ENCODE results near the gene DEPDC5. TPM values are rescaled to one million over a fixed set of nuclear protein-coding genes. Genes with fewer than 3 reads are reported as not detected.
"Not testable (repeated sequence)": the region's sequence is repeated elsewhere in the genome, so short reads cannot be mapped to it uniquely, and the experiment has no call there.

The DEPDC5 gene
- total and polyA plus RNA-seq, 9 of the 15 experiments (the other 6 are each of a cell fraction or from before 2014, with no cell fraction given) = 2.3 to 12.3 (median 10.7) TPM

GRCh38 chr22:31758860-31759259 is 5.0 kb downstream of the DEPDC5 start:
- intact Hi-C loops (cut with micrococcal nuclease) = loop anchor here (10.0 kb wide), 1 partner anchor 94 kb away; the partner anchor contains the start of gene PISD
- H3K4me2 ChIP-seq (ENCODE audit: insufficient read depth, low read length); CTCF ChIA-PET (ENCODE audit: low intra/inter-chr PET ratio); H3K4me3 ChIP-seq; H4K20me1 ChIP-seq (replicated peaks; ENCODE audit: control insufficient read depth, insufficient read depth, low read length); FAIRE-seq; BruUV-seq (replicated peaks); ATAC-seq; H2AFZ ChIP-seq (ENCODE audit: low read depth, low read length); POLR2A ChIA-PET; in situ Hi-C loops (cut with MboI); H3K9me3 ChIP-seq (replicated peaks; ENCODE audit: control insufficient read depth, insufficient read depth, low read depth, low read length); H3K27me3 ChIP-seq (ENCODE audit: control insufficient read depth in 2 of 2, insufficient read depth in 2 of 2, low read length in 2 of 2); H3K9me1 ChIP-seq (ENCODE audit: control insufficient read depth, insufficient read depth, low read length); DNase-seq (ENCODE audit: extremely low read depth in 1 of 4, low spot score in 3 of 4); H3K9ac ChIP-seq (ENCODE audit: insufficient read depth in 1 of 2, low read depth in 2 of 2, low read length in 2 of 2); H3K27ac ChIP-seq (ENCODE audit: extremely low read depth, low read depth, low read length): not testable (repeated sequence)
- WGBS (ENCODE audit: insufficient coverage, low coverage, missing lambda C conversion rate) = 66% methylated on average over 5 of the region's 5 CpGs
- H3K4me1 ChIP-seq (replicated peaks in 1 of 2; ENCODE audit: control insufficient read depth in 2 of 2, insufficient read depth in 2 of 2, low read length in 2 of 2) = peaks cover 2 to 14% of the 10 kb centered on the region in 2 experiments; a peak in 3 of 5 replicates
- H3K36me3 ChIP-seq (ENCODE audit: control insufficient read depth, insufficient read depth, low read length) = peaks cover 10% of the 10 kb centered on the region; the same call in 1 of the 3 replicates
- TF ChIP-seq KDM1A (IDR thresholded peaks at IDR 0.05) (peak; percentile 87 to 89), CBFA2T3 (IDR thresholded peaks at IDR 0.05) (0 out of 2 replicates have a peak, but pooled peaks have one; percentile 19)
- peaks cover 15% of the 10 kb centered on the region for H3K79me2 ChIP-seq (ENCODE audit: control insufficient read depth, insufficient read depth, low read length)

- no peak overlapping the region for H3K4me3 ChIP-seq
- TF ChIP-seq NFATC3 (IDR thresholded peaks at IDR 0.05) = peak; percentile 65; the same call in 1 of the 2 replicates
- TF ChIP-seq ZNF184 (CRISPR knock-in tag; IDR thresholded peaks at IDR 0.05) = no peak
- no peak for TF ChIP-seq PHF8 (IDR thresholded peaks at IDR 0.05; ENCODE audit: borderline replicate concordance, low read length)
- peak; percentile 26; the same call in 1 of the 2 replicates for TF ChIP-seq CBFA2T2 (conservative IDR thresholded peaks at IDR 0.05)
- TF ChIP-seq KDM5B (IDR thresholded peaks at IDR 0.05; ENCODE audit: insufficient replicate concordance, low read depth, low read length) = no peak
- TF ChIP-seq, protein P1, sequence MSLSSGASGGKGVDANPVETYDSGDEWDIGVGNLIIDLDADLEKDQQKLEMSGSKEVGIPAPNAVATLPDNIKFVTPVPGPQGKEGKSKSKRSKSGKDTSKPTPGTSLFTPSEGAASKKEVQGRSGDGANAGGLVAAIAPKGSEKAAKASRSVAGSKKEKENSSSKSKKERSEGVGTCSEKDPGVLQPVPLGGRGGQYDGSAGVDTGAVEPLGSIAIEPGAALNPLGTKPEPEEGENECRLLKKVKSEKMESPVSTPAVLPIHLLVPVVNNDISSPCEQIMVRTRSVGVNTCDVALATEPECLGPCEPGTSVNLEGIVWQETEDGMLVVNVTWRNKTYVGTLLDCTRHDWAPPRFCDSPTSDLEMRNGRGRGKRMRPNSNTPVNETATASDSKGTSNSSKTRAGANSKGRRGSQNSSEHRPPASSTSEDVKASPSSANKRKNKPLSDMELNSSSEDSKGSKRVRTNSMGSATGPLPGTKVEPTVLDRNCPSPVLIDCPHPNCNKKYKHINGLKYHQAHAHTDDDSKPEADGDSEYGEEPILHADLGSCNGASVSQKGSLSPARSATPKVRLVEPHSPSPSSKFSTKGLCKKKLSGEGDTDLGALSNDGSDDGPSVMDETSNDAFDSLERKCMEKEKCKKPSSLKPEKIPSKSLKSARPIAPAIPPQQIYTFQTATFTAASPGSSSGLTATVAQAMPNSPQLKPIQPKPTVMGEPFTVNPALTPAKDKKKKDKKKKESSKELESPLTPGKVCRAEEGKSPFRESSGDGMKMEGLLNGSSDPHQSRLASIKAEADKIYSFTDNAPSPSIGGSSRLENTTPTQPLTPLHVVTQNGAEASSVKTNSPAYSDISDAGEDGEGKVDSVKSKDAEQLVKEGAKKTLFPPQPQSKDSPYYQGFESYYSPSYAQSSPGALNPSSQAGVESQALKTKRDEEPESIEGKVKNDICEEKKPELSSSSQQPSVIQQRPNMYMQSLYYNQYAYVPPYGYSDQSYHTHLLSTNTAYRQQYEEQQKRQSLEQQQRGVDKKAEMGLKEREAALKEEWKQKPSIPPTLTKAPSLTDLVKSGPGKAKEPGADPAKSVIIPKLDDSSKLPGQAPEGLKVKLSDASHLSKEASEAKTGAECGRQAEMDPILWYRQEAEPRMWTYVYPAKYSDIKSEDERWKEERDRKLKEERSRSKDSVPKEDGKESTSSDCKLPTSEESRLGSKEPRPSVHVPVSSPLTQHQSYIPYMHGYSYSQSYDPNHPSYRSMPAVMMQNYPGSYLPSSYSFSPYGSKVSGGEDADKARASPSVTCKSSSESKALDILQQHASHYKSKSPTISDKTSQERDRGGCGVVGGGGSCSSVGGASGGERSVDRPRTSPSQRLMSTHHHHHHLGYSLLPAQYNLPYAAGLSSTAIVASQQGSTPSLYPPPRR (CRISPR knock-in tag; IDR thresholded peaks at IDR 0.05; ENCODE audit: borderline replicate concordance) = no peak
- 0 out of 2 replicates have a peak, but pooled peaks have one; percentile 60 for TF ChIP-seq SMARCA4 (IDR thresholded peaks at IDR 0.05)
- TF ChIP-seq CBFA2T3 (IDR thresholded peaks at IDR 0.05) = peak; percentile 64
- 0 out of 2 replicates have a peak, but pooled peaks have one; percentile 12 for TF ChIP-seq NCOR1 (IDR thresholded peaks at IDR 0.05)
- peak; percentile 59; the same call in 1 of the 2 replicates for TF ChIP-seq JUND (IDR thresholded peaks at IDR 0.05; ENCODE audit: borderline replicate concordance, low read depth, low read length)
- peak; percentile 81; the same call in 2 of the 3 replicates for TF ChIP-seq JUND (tag; IDR thresholded peaks at IDR 0.05; ENCODE audit: borderline replicate concordance, low read depth, low read length)
Measured at GRCh38 chr22:31764785-31765184, 11.0 kb downstream of the DEPDC5 start.

More at GRCh38 chr22:31764785-31765184, 11.0 kb downstream of the DEPDC5 start:
- FAIRE-seq = no peak
- Histone ChIP-seq H3K9me3 (replicated peaks; ENCODE audit: control insufficient read depth, insufficient read depth, low read depth, low read length) (no peaks in the 10 kb centered on the region), H3K36me3 (ENCODE audit: control insufficient read depth, insufficient read depth, low read length) (peaks cover 33% of the 10 kb centered on the region), H2AFZ (ENCODE audit: low read depth, low read length) (no peak overlapping the region), H3K27me3 (ENCODE audit: control insufficient read depth in 2 of 2, insufficient read depth in 2 of 2, low read length in 2 of 2) (no peaks in the 10 kb centered on the region), H3K9me1 (ENCODE audit: control insufficient read depth, insufficient read depth, low read length) (no peaks in the 10 kb centered on the region), H3K27ac (ENCODE audit: extremely low read depth, low read depth, low read length) (no peak overlapping the region; the same call in 2 of the 3 replicates), H4K20me1 (replicated peaks; ENCODE audit: control insufficient read depth, insufficient read depth, low read length) (no peaks in the 10 kb centered on the region), H3K9ac (ENCODE audit: insufficient read depth in 1 of 2, low read depth in 2 of 2, low read length in 2 of 2) (no peak overlapping the region), H3K4me2 (ENCODE audit: insufficient read depth, low read length) (no peak overlapping the region; the same call in 1 of the 2 replicates), H3K4me1 (replicated peaks in 1 of 2; ENCODE audit: control insufficient read depth in 2 of 2, insufficient read depth in 2 of 2, low read length in 2 of 2) (peaks cover 0 to 3% of the 10 kb centered on the region in 2 experiments; a peak in 2 of 5 replicates), H3K79me2 (ENCODE audit: control insufficient read depth, insufficient read depth, low read length) (no peaks in the 10 kb centered on the region)
- CTCF ChIA-PET (ENCODE audit: low intra/inter-chr PET ratio) = no interaction called here
- BruUV-seq (replicated peaks) = no TSS peak
- no peak for ATAC-seq
- WGBS (ENCODE audit: insufficient coverage, low coverage, missing lambda C conversion rate) = 16% methylated on average over 3 of the region's 3 CpGs
- peak in 2 of 4 experiments; percentile 27 for DNase-seq (ENCODE audit: extremely low read depth in 1 of 4, low spot score in 3 of 4)
- POLR2A ChIA-PET = interaction anchor here (0.9 kb wide), 1 partner anchor 21 kb away, joined by 3 read pairs; no protein-coding TSS in a partner anchor
- intact Hi-C loops (cut with micrococcal nuclease) (no loop called here), in situ Hi-C loops (cut with MboI) (no loop called here)

Measured in K562 (cell line).